HG03575 (cell line): ENCODE data around the gene OPCML.

Source experiments
- ATAC-seq: cut with Tn5 transposase; IDR thresholded peaks from one replicate; pipeline ENCODE4 v1.9.1; 2021; ENCODE audit not compliant: unreplicated experiment, insufficient number of reproducible peaks, low FRiP score; ENCODE audit errors: extremely low read depth

The OPCML gene

GRCh38 chr11:133046252-133046651 lies 486.0 kb downstream of the OPCML start:
- ATAC-seq, result no peak

GRCh38 chr11:133041928-133042882 lies 490.1 kb downstream of the OPCML start:
- no peak for ATAC-seq

- ATAC-seq, result no peak
Measured at GRCh38 chr11:133041181-133041580, 491.1 kb downstream of the OPCML start.

- ATAC-seq, result no peak
Measured at GRCh38 chr11:133040289-133040900, 491.9 kb downstream of the OPCML start.

- no peak for ATAC-seq
Measured at GRCh38 chr11:133038850-133039249, 493.5 kb downstream of the OPCML start.

GRCh38 chr11:133034929-133035328 lies 497.4 kb downstream of the OPCML start:
- ATAC-seq, result no peak

GRCh38 chr11:133029107-133029506 lies 503.2 kb downstream of the OPCML start:
- no peak for ATAC-seq

- no peak for ATAC-seq
Measured at GRCh38 chr11:133026952-133027351, 505.3 kb downstream of the OPCML start.

- ATAC-seq, result no peak
Measured at GRCh38 chr11:133024301-133024700, 508.0 kb downstream of the OPCML start.

GRCh38 chr11:133023232-133023631 lies 509.1 kb downstream of the OPCML start:
- ATAC-seq, result no peak

- no peak for ATAC-seq
Measured at GRCh38 chr11:133021553-133021952, 510.7 kb downstream of the OPCML start.

- ATAC-seq, result no peak
Measured at GRCh38 chr11:133020372-133020714, 512.0 kb downstream of the OPCML start.

GRCh38 chr11:133019545-133020371 lies 512.5 kb downstream of the OPCML start:
- no peak for ATAC-seq

- no peak for ATAC-seq
Measured at GRCh38 chr11:133015457-133015856, 516.8 kb downstream of the OPCML start.

- ATAC-seq, result no peak
Measured at GRCh38 chr11:133014337-133014736, 518.0 kb downstream of the OPCML start.

- ATAC-seq, result no peak
Measured at GRCh38 chr11:133012803-133013202, 519.5 kb downstream of the OPCML start.

- no peak for ATAC-seq
Measured at GRCh38 chr11:133011604-133012003, 520.7 kb downstream of the OPCML start.

GRCh38 chr11:133007027-133007584 lies 525.2 kb downstream of the OPCML start:
- no peak for ATAC-seq

GRCh38 chr11:133004369-133004768 lies 527.9 kb downstream of the OPCML start:
- no peak for ATAC-seq
